NCI-H2171 (cell line): ENCODE results near the gene GATA6.
"Not testable (repeated sequence)": the region's sequence is repeated elsewhere in the genome, so short reads cannot be mapped to it uniquely, and the experiment has no call there.

Experiments
- DNase-seq: peaks from one replicate; lab custom pipeline; 2025; lab: John Stamatoyannopoulos, UW

The GATA6 gene

DNA sequence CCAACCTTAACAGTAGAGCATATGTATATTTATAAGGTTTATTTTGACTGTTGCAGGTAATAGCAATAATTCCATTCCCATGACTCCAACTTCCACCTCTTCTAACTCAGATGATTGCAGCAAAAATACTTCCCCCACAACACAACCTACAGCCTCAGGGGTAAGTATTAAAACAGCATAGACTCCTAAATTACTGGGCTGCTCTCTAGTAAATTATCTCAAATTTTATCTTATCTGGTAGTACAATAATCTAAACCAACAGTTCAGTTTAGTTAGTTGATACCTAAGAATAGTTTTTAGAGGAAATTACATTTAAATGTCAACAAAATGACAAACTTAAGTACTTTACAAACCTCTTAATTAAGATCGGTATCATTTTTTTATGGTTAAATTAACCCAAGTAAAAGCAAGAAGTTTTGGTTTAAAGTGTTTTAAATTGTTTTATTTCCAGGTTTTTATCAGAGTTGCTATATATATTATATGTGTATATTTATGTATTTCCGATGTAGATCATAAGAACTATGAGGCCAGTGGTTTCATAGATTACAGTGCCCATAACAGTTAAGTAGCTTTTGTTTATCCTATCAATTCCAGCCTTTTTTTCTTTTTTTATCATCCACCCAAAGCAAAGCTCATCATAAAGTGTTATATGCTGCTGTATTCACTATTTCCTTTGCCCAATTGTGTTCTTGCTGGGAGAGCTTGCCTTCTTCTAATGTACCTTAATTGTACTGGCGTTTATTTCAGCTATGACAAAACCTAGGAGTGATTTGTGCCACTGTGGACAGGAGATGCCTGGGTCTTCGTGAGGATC, 13.7 kb downstream of the GATA6 start:
- DNase-seq, result no peak

DNA sequence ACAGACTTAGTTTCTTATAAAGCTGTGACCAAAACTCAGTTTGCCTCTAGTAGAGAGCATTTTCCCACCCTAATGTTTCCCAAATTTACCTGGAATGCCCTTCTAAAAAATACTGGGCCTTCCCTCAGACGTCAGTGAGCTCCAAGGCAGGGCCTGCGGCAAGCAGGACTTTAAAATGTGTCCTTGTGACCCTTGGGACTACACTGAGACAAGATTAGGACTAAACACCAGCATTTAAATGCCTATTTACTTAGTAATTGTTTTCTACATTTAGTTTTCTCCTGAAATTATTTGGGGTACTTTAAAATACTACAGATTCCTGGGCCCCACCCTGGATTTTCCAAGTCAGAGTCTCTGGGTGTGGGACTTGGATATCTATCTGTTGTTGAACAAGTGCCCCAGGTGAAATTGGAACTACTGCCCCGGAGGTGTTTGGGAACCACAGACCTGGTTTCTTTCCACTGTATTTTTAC, 14.3 kb downstream of the GATA6 start:
- no peak for DNase-seq

DNA sequence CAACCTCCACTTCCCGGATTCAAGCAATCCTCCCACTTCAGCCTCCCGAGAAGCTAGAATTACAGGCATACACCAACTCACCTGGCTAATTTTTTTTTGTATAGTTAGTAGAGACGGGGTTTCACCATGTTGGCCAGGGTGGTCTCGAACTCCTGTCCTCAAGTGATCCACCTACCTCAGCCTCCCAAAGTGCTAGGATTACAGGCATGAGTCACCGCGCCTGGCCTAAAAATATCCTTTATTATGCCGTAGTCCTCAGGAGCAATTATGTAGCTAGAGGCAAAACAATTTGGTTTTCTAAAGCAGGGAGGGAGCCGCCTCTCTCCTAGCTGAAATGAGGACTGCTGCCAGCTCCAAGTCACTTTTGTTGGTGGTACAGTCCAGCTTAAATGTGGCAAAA, 15.2 kb downstream of the GATA6 start:
- DNase-seq, result not testable (repeated sequence)

DNA sequence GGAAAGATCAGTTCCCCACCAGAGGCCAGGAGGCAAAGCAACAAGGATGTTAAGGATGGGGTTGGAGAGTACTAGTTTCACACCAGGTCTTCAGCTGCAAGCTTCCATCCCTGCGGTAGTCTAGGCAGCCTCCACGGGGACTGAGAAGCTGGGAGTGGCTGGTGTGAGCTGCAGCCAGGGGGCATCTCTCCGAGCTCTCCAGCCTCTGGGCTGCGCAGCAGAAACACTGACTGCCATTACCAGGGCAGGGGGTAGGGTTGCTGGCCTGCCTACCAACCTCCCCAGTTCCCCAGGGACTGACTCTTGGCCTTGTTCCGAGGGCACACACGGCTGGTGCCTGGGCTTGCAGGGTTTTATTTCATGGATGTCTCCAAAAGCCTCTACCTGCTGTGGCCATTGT, 15.9 kb downstream of the GATA6 start:
- DNase-seq, result no peak

DNA sequence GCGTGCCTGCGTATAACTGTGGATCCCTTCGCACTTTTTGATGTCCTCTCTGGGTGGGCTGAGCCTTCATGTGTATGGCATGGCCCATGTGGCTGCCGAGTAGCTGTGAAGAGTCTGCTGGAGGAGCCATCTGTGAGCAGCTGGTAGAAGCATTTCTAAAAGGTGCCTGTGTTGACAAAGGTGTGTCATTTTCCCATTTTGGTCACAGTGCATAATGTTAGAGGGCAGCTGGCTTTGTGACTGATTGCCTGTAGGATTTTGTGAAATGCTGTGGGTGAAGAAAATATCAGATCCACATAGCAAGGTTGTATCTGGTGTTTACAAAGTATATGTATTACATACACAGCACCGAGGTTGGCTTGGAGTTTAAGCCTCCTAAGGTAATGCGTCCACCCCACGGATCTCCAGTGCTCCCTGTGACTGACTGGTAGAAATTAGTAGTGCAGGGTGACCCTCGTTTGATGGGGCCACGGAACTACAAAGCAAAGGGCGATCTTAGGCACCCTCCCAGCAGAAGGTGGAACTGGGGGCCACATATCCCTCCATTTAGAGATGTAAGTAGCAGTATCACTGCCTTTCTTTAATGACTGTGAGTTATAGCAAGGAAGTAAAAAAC, 16.5 kb downstream of the GATA6 start:
- DNase-seq, result no peak

DNA sequence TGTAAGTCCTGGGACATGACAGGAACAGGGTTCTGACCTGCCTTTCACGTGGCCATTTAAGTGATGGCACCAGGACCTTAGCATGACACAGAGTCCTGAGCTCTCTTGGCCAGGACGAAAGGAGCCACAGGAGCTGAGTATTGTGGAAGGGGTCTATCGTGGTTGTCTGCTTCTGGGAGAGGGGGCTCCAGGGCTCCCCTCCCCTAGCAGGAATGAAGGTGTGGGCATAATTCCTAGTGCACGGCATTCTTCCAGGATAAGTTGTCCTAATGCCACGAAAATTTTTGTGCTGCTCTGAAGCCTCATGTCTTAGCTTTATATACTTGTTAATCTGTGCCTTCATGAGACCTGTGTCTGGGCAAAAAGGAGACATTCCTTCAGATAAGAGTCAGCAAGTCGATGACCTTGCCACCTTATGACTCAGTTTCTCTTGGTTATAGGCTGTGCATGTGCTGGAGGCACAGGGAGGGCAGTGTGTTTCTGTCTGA, 17.1 kb downstream of the GATA6 start:
- DNase-seq, result no peak

DNA sequence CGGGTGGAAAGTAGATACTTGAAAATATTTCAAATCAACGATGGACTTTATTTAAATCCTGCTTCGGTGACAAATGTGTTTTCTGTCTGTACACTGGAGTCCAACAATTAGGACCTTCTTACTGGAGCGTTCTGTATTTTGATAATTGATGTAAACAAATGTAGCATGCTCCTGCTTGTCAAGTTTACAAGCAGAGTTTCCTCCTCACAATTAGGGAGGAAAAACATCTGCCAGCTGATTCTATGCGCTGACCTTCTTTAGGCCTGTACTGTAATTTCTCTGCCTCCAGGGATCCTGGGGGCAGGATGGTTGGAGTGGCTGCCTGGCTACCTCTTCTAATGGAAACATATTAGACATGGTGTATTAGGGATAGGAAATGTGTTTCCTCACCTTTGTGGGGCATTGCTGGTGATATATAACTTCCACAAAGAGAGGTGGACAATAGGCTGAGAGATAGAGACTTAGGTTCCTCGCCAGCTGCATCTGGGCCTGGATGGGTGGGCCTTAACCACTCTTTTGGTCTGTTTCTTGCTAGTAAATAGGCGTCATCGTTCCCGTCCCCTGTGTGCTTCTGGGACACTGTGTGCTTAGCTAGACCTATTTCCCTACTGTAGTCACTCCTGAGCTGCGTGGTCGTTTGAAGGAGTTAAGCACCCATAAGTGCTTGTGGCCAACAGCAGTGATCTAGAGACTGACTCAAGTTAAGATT, 19.3 kb downstream of the GATA6 start:
- DNase-seq, result no peak

DNA sequence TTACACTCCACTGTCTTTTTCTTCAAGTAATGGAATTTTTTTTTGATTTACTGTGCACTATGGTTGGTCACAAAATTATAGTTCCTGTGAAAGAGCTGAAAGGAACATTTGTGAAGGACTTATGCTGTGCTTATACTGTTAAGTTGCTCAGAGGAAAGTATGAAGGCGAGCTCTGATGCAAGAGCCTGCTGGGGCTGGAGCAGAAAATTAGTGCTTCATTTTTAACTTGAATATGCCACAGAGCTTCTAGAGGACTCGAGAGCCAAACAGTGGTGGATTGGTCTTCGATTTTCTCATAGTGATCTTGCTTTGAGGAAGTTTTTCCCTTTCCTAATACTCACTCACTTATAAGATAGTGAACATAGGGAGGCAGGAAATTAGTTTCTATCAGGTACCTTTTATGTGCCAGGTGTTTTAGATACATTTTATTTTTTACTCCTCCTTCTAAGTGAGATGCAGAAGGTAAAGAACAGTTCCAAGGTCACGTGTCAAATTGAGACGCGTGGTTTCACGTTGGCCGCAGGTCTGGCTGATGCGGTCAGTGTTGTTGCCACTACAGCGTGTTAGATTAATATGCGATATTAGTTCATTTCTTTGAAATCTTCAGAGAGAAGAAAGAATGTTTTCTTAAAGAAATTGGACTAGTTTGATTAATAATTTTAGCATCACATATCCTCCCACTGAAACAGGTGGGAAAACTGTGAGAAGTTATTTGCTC, 20.2 kb downstream of the GATA6 start:
- DNase-seq, result no peak

DNA sequence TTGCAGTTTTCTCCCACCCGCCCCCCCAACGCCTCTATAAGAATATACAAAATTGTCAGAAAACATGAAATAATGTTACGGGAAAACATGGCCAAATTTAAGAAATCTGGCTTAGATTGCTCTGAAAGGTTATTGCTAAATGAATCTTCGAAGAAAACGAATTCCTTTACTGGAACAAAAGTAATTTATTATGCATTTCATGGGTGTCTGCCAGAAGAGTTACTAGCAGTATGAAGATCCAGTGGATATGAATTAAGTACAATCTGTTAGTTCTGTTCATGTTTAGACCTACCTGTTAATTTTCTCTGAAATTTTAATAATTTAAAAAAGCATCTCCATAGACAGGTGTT, 21.9 kb downstream of the GATA6 start:
- no peak for DNase-seq

DNA sequence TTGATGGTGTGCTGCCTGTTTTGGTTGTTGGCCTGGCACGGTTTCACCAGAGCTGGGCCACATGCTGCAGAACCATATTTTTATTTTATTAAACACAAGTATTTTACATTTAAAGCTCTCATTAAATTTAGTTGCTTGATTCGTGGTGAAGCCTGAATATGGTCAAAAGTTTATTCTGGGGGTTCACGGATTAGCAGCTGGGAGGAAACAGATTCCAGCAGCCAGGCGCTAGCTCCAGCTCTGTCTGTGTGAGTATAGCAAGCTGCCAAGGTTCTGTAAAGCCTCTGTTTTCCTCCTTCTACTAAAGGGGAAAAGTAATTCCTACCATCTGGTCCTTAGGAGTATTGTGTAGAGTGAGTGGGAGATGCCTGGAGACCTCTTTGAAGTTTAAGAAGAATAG, 22.5 kb downstream of the GATA6 start:
- no peak for DNase-seq

DNA sequence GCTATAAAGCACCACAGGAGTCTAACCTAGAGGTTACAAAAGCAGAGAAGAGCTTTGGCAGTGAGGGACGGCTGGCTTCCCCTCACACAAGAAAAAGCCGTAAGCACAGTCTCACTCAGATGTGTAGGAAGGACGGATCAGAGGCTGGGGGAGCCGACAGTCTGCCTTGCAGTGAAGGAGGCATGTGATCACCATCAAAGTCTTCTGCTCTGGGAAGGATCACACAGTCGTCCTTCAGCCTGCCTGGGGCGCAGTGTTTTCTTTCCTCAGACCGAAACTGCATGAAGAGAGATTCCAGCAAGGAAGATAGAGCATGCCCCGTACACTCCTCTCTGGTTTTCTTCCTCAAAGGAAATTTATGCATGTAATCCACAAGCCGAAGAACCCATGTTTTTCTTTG, 24.1 kb downstream of the GATA6 start:
- no peak for DNase-seq

DNA sequence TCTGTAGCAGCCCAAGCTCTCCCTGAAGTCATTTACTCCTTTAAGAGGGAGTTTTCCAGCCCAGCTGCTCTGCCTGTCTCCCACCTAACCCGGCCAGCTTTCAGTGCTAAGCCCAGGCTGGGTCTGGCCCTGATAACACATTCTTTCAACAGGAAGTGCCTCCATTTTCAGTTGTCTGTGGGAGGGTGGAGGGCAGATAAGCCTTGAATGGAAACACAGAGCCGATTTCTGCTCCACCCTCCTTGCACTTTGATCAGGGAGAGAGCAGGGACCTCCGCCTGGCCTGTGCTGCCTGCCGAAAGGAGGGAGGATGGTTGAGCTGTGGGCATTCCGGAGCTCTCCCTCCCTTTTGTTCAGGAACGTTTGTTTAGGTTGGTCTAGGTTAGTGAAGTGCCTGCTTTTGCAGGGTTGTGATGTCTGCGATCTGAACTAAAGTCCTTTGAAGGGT, 24.8 kb downstream of the GATA6 start:
- no peak for DNase-seq

DNA sequence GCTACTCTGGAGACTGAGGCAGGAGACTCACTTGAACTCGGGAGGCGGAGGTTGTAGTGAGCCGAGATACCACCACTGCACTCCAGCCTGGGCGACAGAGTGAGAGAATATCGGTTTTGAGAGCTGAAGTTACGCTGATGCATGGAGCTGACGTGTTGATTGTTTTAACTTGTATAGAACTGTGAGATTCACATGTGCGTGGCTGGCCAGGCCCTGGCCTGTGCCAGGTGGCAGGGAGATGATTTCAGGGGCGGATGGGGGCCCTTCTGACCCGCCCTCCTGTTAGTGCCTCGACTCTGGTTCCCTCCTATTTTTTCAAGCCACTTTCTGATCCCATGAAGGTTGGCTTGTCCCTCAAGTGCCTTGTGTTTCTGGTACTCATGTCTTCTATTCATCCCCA, 25.7 kb downstream of the GATA6 start:
- no peak for DNase-seq

DNA sequence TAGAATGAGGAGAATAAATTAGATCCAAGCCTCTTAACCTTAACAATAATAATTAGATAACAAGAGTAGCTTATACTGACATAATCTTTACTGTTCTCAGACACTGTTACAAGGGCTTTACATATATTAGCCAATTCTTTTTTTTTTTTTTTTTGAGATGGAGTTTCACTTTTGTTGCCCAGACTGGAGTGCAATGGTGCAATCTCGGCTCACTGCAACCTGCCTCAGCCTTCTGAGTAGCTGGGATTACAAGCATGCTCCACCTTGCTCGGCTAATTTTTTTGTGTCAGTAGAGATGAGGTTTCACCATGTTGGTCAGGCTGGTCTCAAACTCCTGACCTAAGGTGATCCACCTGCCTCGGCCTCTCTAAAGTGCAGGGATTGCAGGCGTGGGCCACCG, 27.6 kb downstream of the GATA6 start:
- DNase-seq, result not testable (repeated sequence)

DNA sequence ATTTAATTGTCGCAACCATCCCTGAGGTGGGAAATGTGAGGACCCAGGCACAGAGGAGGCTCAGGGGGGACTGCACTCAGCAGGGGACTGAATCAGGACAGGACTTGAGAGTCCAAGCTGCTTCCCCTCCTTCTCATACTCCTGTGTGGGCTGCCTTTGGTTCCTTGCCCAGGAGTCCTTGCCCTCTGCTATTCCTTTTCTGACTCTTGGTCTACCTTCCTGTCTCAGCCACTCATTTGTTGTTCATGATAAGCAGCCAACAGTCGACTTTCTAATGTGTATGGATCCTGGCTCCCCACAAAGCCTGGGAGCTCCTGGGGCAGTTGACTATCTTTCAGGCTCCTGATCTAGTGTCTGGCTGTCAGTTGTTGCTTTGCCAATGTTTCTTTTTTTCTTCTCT, 28.3 kb downstream of the GATA6 start:
- DNase-seq, result no peak

DNA sequence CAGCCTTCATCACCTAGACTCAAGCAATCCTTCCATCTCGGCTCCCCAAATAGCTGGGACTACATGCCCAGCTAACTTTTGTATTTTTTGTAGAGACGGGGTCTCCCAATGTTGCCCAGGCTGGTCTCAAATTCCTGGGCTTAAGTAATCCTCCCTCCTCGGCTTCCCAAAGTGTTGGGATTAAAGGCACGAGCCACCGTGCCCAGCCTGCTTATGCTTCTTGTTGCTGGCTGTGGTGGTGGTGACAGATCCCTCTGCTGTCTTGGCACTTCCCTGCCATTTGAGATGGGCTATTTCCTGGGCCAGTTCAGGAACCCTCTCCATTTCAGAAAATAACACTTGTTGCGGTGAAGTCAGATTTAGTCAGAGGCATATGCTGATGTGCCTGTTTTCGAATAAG, 28.8 kb downstream of the GATA6 start:
- no peak for DNase-seq

DNA sequence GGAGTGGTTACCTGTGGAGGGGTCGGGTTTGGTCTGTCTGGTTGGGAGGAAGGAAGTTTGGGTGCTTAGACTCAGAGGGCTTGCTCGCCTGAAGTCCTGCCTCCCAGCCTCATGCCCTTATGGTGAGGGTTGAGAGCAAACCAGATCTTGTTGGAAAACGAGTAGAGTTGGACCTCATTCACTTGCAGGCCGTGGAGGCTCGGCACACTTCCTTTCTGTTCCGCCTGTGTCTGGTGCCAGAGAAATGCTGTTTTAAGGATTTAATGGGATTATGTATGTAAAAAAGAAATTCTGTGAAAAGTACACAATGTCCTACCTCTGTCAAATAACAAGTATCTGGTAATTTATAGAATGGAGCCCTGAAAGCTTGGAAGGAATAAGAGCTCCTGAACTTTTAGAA, 29.6 kb downstream of the GATA6 start:
- DNase-seq, result no peak

DNA sequence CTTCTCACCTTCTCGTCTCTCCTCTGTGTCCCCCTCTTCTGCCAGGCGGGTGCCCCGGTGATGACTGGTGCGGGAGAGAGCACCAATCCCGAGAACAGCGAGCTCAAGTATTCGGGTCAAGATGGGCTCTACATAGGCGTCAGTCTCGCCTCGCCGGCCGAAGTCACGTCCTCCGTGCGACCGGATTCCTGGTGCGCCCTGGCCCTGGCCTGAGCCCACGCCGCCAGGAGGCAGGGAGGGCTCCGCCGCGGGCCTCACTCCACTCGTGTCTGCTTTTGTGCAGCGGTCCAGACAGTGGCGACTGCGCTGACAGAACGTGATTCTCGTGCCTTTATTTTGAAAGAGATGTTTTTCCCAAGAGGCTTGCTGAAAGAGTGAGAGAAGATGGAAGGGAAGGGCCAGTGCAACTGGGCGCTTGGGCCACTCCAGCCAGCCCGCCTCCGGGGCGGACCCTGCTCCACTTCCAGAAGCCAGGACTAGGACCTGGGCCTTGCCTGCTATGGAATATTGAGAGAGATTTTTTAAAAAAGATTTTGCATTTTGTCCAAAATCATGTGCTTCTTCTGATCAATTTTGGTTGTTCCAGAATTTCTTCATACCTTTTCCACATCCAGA, 31.3 kb downstream of the GATA6 start:
- no peak for DNase-seq

DNA sequence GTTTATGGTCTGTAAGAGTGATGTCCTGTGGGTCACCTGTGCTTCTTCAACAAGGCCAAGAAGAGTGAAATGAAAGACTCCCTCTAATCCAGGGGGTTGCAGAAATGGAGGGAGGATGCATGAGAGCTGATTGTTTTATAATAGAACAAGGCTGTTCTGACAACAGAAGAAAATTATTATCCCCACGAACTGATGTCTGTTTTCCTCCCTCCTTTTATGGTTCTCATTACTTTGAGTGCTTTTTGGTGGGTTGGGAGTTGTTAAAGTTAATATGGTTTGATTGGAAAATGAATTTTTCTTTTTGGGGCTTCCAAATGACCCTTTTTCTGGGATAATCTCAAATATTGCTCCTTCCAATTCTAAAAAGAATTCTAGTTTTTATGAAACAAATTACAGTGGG, 33.6 kb downstream of the GATA6 start:
- no peak for DNase-seq

DNA sequence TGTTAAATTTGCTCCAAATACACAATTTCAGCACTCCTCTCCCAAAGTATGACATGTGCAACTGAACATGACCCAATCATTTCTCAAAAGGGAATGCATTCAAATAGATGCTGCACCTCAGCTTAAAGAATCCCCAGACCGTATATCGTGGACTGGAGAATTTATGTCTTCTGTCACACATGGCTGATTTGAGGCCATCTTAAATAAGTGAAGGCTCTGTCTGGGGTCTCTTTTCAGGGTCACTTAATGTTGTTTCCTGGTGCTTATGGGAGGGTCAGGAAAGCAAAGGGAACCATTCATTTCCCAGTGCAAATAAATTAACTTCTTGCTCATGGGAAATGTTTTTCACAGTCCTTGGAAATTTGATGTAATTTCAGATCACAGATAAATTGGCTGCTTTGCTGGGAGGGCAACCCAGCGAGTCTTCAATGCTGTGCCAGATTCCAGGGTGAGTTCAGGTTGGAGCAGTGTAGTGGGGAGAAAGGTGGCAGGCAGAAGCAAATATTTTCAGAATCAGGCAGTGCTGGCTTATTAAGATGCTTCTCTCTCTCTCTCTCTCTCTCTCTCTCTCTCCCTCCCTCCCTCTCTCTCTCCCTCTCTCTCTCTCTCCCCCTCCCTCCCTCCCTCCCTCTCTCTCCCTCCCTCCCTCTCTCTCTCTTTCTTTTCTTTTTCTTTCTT, 34.3 kb downstream of the GATA6 start:
- DNase-seq, result no peak

DNA sequence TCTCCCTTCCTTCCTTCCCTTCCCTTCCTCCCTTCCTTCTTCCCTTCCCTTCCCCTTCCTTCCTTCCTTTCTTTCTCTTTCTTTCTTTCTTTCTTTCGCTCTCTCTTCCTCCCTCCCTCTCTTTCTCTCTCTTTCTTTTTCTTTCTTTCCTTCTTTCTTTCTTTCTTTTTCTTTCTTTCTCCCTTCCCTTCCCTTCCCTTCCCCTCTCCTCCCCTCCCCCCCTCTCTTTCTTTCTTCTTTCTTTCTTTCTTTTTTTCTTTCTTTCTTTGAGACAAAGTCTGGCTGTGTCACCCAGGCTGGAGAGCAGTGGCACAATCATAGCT, 34.8 kb downstream of the GATA6 start:
- no peak for DNase-seq
